ENCODE results near the gene KRTAP5-6.

DNA sequence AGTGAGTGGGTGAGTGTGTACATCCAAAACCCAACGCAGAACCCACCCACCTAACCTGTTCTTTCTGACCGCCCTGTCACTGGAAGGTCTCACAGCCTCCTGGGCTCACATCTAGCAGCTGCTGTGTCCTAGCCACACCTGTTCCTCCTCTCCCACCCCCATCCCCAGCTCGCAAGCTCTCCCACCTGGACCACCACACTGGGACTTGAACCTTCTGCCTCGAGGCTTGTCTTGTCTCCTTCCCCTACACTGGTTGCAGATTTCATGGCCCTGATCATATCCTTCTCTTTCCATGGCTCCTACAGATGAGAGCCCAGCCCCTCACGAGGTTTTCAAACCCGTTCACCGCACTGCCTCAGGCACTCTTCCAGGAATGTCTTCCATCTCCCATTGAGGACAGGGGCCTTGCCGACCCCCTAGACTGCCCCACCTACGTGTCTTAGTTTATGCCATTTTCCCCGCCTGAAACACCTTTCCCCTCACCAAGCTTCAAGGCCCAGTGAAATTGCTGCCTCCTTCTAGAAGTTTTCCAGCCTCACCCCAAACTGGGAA, 46.7 kb downstream of the KRTAP5-6 start:
- TF ChIP-seq, protein P1, sequence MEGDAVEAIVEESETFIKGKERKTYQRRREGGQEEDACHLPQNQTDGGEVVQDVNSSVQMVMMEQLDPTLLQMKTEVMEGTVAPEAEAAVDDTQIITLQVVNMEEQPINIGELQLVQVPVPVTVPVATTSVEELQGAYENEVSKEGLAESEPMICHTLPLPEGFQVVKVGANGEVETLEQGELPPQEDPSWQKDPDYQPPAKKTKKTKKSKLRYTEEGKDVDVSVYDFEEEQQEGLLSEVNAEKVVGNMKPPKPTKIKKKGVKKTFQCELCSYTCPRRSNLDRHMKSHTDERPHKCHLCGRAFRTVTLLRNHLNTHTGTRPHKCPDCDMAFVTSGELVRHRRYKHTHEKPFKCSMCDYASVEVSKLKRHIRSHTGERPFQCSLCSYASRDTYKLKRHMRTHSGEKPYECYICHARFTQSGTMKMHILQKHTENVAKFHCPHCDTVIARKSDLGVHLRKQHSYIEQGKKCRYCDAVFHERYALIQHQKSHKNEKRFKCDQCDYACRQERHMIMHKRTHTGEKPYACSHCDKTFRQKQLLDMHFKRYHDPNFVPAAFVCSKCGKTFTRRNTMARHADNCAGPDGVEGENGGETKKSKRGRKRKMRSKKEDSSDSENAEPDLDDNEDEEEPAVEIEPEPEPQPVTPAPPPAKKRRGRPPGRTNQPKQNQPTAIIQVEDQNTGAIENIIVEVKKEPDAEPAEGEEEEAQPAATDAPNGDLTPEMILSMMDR (IDR thresholded peaks at IDR 0.05): no peak
- TF ChIP-seq POLR2A (IDR thresholded peaks at IDR 0.05): no peak

All from prostate gland (tissue), 2 donors.